Ascending aorta (tissue), 2 donors: ENCODE data around the gene SDC4. TPM values are rescaled to one million over a fixed set of nuclear protein-coding genes. Genes with fewer than 3 reads are reported as not detected.

Experiments
- DNase-seq, 2 donors: peaks; one replicate each; pipeline ENCODE4 v3.0.0-alpha.2; 2019; ENCODE audit warnings: low spot score in 2 of 2
- H3K27ac ChIP-seq, 2 donors: fragments of 200-600 bp; sonication (generic); one replicate each; pipeline ENCODE4 v1.5.1; 2016 to 2017; ENCODE audit warnings: mild to moderate bottlenecking in 1 of 2
- H3K27me3 ChIP-seq: fragments of 200-600 bp; sonication (generic); one replicate; pipeline ENCODE4 v1.5.1; 2017
- H3K36me3 ChIP-seq, 2 donors: fragments of 200-600 bp; sonication (generic); one replicate each; pipeline ENCODE4 v1.5.1; 2016
- H3K4me1 ChIP-seq, 2 donors: fragments of 200-600 bp; sonication (generic); one replicate each; pipeline ENCODE4 v1.5.1; 2016 to 2017; ENCODE audit warnings: mild to moderate bottlenecking in 1 of 2
- H3K4me3 ChIP-seq, 2 donors: fragments of 200-600 bp; sonication (generic); one replicate each; pipeline ENCODE4 v1.5.1; 2016 to 2017; ENCODE audit warnings: mild to moderate bottlenecking in 1 of 2
- H3K9me3 ChIP-seq, 2 donors: fragments of 200-600 bp; sonication (generic); one replicate each; pipeline ENCODE4 v1.5.1; 2016
- CTCF ChIP-seq, 3 experiments: fragments of 200-600 bp in 2 of 3; fragments of 450-650 bp in 1 of 3; sonication (generic) in 2 of 3; IDR thresholded peaks; one replicate each; pipeline ENCODE4 v1.5.1; 2016 to 2019; ENCODE audit warnings: antibody characterized with exemption in 3 of 3, mild to moderate bottlenecking in 1 of 3, moderate library complexity in 1 of 3
- intact Hi-C: fragments of 100-400 bp; cut with DNase I; formaldehyde crosslinking; loops from one replicate; pipeline ENCODE4 v1.15.1; 2023
- total RNA-seq: library from RNA; depleted of rRNA; stranded (reverse); fragments of >200 nt; gene quantifications from one replicate; pipeline ENCODE4 v1.1.0, GENCODE V29; 2016

The SDC4 gene
- total RNA-seq, 1 donor from 2014 or later, result 63.8 TPM

GRCh38 chr20:45313943-45314342 is 34.3 kb downstream of the SDC4 start:
- Histone ChIP-seq H3K4me1 (no peaks in the 10 kb centered on the region), H3K27ac (no peak overlapping the region), H3K4me3 (no peak overlapping the region), H3K9me3 (no peaks in the 10 kb centered on the region), H3K27me3 (no peaks in the 10 kb centered on the region), H3K36me3 (no peaks in the 10 kb centered on the region)
- intact Hi-C loops, result no loop called here
- no peak for DNase-seq
- TF ChIP-seq CTCF (IDR thresholded peaks at IDR 0.05), result no peak

GRCh38 chr20:45313065-45313695 is 35.0 kb downstream of the SDC4 start:
- no peaks in the 10 kb centered on the region for H3K27me3 ChIP-seq
- H3K9me3 ChIP-seq, result no peaks in the 10 kb centered on the region
- no peak for DNase-seq
- no peaks in the 10 kb centered on the region for H3K4me1 ChIP-seq
- no peak overlapping the region for H3K4me3 ChIP-seq
- H3K27ac ChIP-seq, result no peak overlapping the region
- no peaks in the 10 kb centered on the region for H3K36me3 ChIP-seq
- TF ChIP-seq CTCF (IDR thresholded peaks at IDR 0.05), result no peak
- intact Hi-C loops, result no loop called here

GRCh38 chr20:45312241-45312640 is 36.0 kb downstream of the SDC4 start:
- H3K27ac ChIP-seq, result no peak overlapping the region
- no peaks in the 10 kb centered on the region for H3K36me3 ChIP-seq
- no peaks in the 10 kb centered on the region for H3K9me3 ChIP-seq
- H3K4me3 ChIP-seq, result no peak overlapping the region
- TF ChIP-seq CTCF (IDR thresholded peaks at IDR 0.05), result no peak
- intact Hi-C loops, result no loop called here
- no peaks in the 10 kb centered on the region for H3K4me1 ChIP-seq
- DNase-seq, result no peak
- H3K27me3 ChIP-seq, result no peaks in the 10 kb centered on the region

GRCh38 chr20:45311589-45312211 is 36.5 kb downstream of the SDC4 start:
- DNase-seq, result no peak
- no peaks in the 10 kb centered on the region for H3K9me3 ChIP-seq
- no peak overlapping the region for H3K4me3 ChIP-seq
- peaks cover 1% of the 10 kb centered on the region for H3K27me3 ChIP-seq
- TF ChIP-seq CTCF (IDR thresholded peaks at IDR 0.05), result peak; percentile 24 to 75 (median 71)
- intact Hi-C loops, result no loop called here
- H3K27ac ChIP-seq, result no peak overlapping the region
- no peaks in the 10 kb centered on the region for H3K4me1 ChIP-seq
- H3K36me3 ChIP-seq, result no peaks in the 10 kb centered on the region

- Histone ChIP-seq H3K4me1 (peaks cover 0 to 5% of the 10 kb centered on the region in 2 donors), H3K27me3 (peaks cover 6% of the 10 kb centered on the region), H3K9me3 (no peaks in the 10 kb centered on the region), H3K36me3 (no peaks in the 10 kb centered on the region), H3K27ac (no peak overlapping the region), H3K4me3 (no peak overlapping the region)
- no peak for TF ChIP-seq CTCF (IDR thresholded peaks at IDR 0.05)
- DNase-seq, result no peak
- intact Hi-C loops, result no loop called here
These were observed 39.1 kb downstream of the SDC4 start for GRCh38 chr20:45309075-45309474.
